ENCODE measurements around the gene SORCS1.

- TF ChIP-seq CTCF (IDR thresholded peaks at IDR 0.05): no peak
- TF ChIP-seq POLR2A (IDR thresholded peaks at IDR 0.05): no peak
- TF ChIP-seq EP300 (IDR thresholded peaks at IDR 0.05; ENCODE audit: low read depth): no peak
- TF ChIP-seq POLR2AphosphoS5 (IDR thresholded peaks at IDR 0.05): no peak
Measured at GRCh38 chr10:106973288-106973687, 191.2 kb downstream of the SORCS1 start.
